ENCODE data around the gene FADS2. TPM values are rescaled to one million over a fixed set of nuclear protein-coding genes. Genes with fewer than 3 reads are reported as not detected.

The FADS2 gene
- total and polyA plus RNA-seq, 9 of the 15 experiments (the other 6 are each of a cell fraction or from before 2014, with no cell fraction given): 2.9 to 42.8 (median 16.2) TPM

GRCh38 chr11:61815790-61816735, 12.0 kb upstream of the FADS2 start (continued):
- peak; percentile 10; the same call in 1 of the 2 replicates for TF ChIP-seq ELF1 (tag; IDR thresholded peaks at IDR 0.05)
- no peak for TF ChIP-seq CEBPB (tag; IDR thresholded peaks at IDR 0.05)
- TF ChIP-seq ETS2 (tag; IDR thresholded peaks at IDR 0.05; ENCODE audit: borderline replicate concordance, poor library complexity, severe bottlenecking): no peak
- no peak for TF ChIP-seq ZNF699 (CRISPR knock-in tag; IDR thresholded peaks at IDR 0.05; ENCODE audit: insufficient replicate concordance)
- no peak for TF ChIP-seq HDGF (IDR thresholded peaks at IDR 0.05)
- no peak for TF ChIP-seq HCFC1 (IDR thresholded peaks at IDR 0.05; ENCODE audit: low read depth, low read length)
- TF ChIP-seq TOE1 (IDR thresholded peaks at IDR 0.05; ENCODE audit: borderline replicate concordance): no peak
- 0 out of 2 replicates have a peak, but pooled peaks have one; percentile 69 for TF ChIP-seq TOE1 (CRISPR knock-in tag; IDR thresholded peaks at IDR 0.05; ENCODE audit: borderline replicate concordance, low read depth)
- no peak for TF ChIP-seq SMARCB1 (IDR thresholded peaks at IDR 0.05; ENCODE audit: insufficient read length, low read depth)
- TF ChIP-seq ZBED1 (IDR thresholded peaks at IDR 0.05): 0 out of 2 replicates have a peak, but pooled peaks have one; percentile 7
- TF ChIP-seq ARID2 (IDR thresholded peaks at IDR 0.05): no peak
- no peak for TF ChIP-seq FUS (optimal IDR thresholded peaks at IDR 0.05; ENCODE audit: low read depth, low read length)
- TF ChIP-seq ETV6 (IDR thresholded peaks at IDR 0.05; ENCODE audit: borderline replicate concordance in 1 of 2, low read depth in 2 of 2, low read length in 1 of 2): no peak
- TF ChIP-seq ETV6 (CRISPR knock-in tag; IDR thresholded peaks at IDR 0.05; ENCODE audit: borderline replicate concordance): no peak
- peak; percentile 95; the same call in 1 of the 2 replicates for TF ChIP-seq ZC3H4 (CRISPR knock-in tag; IDR thresholded peaks at IDR 0.05; ENCODE audit: borderline replicate concordance)
- TF ChIP-seq AFF1 (IDR thresholded peaks at IDR 0.05; ENCODE audit: low read depth in 1 of 2, partially characterized antibody in 2 of 2): peak in 1 of 2 experiments; percentile 66
- TF ChIP-seq MXD1 (CRISPR knock-in tag; IDR thresholded peaks at IDR 0.05; ENCODE audit: borderline replicate concordance, poor library complexity, severe bottlenecking): no peak
- no peak for TF ChIP-seq ZNF324 (CRISPR knock-in tag; IDR thresholded peaks at IDR 0.05)
